ENCODE measurements around the gene ACTR6. TPM values are rescaled to one million over a fixed set of nuclear protein-coding genes. Genes with fewer than 3 reads are reported as not detected.
A peak's percentile ranks its signal among the peaks of the same experiment; 100 is the strongest.

Gene ACTR6
- 10 to 100 TPM in 4 of 6 donors, 1 to 10 TPM in 2; 3.6 to 27.7 (median 16.3) TPM for total RNA-seq

DNA sequence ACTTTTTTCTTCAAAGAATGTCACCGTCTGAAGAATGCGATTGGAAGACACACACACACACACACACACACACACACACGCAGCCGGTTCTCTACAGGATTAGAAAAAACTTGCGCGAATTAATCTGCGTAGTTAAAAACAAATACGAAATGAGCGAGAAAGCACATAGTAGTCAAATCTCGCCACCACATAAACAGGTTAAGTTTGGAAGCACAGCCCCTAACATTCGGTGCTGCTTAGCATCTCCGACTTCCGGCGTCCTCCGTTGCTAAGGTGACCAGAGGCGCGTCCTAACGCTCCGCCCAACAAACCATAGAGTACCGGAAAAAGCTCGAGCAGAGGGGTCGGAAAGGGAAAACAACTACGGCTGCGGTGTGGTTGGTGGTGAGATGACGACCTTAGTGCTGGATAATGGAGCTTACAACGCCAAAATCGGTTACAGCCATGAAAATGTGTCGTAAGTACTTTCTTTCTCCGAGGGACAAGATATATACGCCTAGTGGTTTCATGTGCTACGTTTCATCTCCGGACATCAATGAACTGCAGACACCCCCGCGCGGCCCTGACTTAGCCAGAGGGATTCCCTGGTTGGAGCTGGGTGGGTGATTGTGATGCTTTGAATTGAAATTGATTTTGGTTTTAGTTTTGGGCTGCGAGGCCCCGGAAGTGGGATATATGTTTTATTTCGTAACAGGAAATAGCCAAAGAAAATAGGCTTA lies at the start of gene ACTR6:
TSS of gene ACTR6 (plus strand) at position 353 of the 719 bp plus-strand sequence. CDS start at position 390, 37 bp downstream.
- TF ChIP-seq EP300 (IDR thresholded peaks at IDR 0.05) = no peak
- TF ChIP-seq POLR2A (IDR thresholded peaks at IDR 0.05) = peak in 3 of 4 donors; percentile 30 to 69 (median 50)
- TF ChIP-seq, protein P1, sequence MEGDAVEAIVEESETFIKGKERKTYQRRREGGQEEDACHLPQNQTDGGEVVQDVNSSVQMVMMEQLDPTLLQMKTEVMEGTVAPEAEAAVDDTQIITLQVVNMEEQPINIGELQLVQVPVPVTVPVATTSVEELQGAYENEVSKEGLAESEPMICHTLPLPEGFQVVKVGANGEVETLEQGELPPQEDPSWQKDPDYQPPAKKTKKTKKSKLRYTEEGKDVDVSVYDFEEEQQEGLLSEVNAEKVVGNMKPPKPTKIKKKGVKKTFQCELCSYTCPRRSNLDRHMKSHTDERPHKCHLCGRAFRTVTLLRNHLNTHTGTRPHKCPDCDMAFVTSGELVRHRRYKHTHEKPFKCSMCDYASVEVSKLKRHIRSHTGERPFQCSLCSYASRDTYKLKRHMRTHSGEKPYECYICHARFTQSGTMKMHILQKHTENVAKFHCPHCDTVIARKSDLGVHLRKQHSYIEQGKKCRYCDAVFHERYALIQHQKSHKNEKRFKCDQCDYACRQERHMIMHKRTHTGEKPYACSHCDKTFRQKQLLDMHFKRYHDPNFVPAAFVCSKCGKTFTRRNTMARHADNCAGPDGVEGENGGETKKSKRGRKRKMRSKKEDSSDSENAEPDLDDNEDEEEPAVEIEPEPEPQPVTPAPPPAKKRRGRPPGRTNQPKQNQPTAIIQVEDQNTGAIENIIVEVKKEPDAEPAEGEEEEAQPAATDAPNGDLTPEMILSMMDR (IDR thresholded peaks at IDR 0.05) = peak in 3 of 6 experiments; percentile 4 to 16 (median 10)
- TF ChIP-seq POLR2AphosphoS5 (IDR thresholded peaks at IDR 0.05) = peak; percentile 75 to 76
- DNase-seq (peak; percentile 41 to 97), ATAC-seq (ENCODE audit: low FRiP score in 2 of 2) (peak; percentile 97 to 99)
- Histone ChIP-seq H3K27ac (peak within 1 kb of the TSS; percentile 59 to 85 (median 77)), H3K27me3 (no peaks in the 10 kb centered on the region), H3K4me1 (peaks cover 15 to 31% (median 20%) of the 10 kb centered on the region in 4 donors), H3K36me3 (no peaks in the 10 kb centered on the region), H3K9me3 (no peaks in the 10 kb centered on the region), H3K4me3 (peak within 1 kb of the TSS; percentile 58 to 86 (median 73))
- WGBS, 2 donors = 0% methylated on average over 38 of the region's 38 CpGs

DNA sequence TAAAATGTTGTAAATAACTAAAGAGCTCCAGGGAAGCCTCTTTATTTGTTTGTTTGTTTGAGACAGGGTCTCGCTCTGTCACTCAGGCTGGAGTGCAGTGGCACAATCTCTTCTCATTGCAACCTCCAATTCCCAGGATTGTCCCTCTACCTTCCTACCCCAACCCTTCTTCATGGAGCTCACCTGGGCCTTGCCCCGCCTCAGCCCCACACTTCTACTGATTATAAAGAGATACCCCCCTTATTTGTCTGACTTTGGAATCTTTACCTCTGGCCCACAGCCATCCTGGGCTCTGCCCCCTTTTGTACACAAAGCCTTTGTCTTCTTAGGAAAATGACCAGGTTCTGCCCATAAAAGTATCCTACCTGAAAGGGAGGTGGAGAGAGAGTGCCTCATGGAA lies 48.8 kb upstream of the ACTR6 start:
- TF ChIP-seq POLR2AphosphoS5 (IDR thresholded peaks at IDR 0.05) (no peak), EP300 (IDR thresholded peaks at IDR 0.05) (no peak), POLR2A (IDR thresholded peaks at IDR 0.05) (no peak)
- TF ChIP-seq, protein P1 (IDR thresholded peaks at IDR 0.05) = no peak
- Histone ChIP-seq H3K27ac (no peak overlapping the region), H3K27me3 (no peaks in the 10 kb centered on the region), H3K9me3 (no peaks in the 10 kb centered on the region), H3K4me1 (peaks cover 0 to 5% (median 0%) of the 10 kb centered on the region in 4 donors), H3K36me3 (no peaks in the 10 kb centered on the region), H3K4me3 (no peak overlapping the region)
- WGBS, 2 donors = 98% methylated on average over 2 of the region's 2 CpGs
- ATAC-seq (ENCODE audit: low FRiP score in 2 of 2) (no peak), DNase-seq (no peak)

DNA sequence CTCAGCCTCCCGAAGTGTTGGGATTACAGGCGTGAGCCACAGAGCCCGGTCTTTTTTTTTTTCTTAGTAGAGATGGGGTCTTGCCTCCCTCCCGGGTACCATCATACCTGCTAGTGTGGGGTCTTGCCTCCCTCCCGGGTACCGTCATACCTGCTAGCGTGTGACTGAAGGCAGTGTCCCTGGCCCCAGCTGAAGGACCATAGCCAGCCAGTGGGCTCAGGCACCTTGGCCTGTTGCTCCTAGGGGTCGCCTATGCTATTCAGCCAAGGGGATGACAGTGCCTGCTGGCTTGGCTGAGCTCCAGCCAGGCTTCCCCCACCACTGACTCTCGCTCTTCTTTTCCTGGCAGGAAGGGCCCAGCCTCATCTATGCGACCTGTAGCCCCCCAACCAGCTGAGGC lies 47.5 kb upstream of the ACTR6 start:
- Histone ChIP-seq H3K9me3 (no peaks in the 10 kb centered on the region), H3K27me3 (no peaks in the 10 kb centered on the region), H3K27ac (no peak overlapping the region), H3K4me1 (peaks cover 0 to 5% (median 0%) of the 10 kb centered on the region in 4 donors), H3K36me3 (no peaks in the 10 kb centered on the region), H3K4me3 (no peak overlapping the region)
- 95 to 96% methylated on average over 9 to 10 of the region's 10 CpGs for WGBS, 2 donors
- TF ChIP-seq POLR2AphosphoS5 (IDR thresholded peaks at IDR 0.05) (no peak), POLR2A (IDR thresholded peaks at IDR 0.05) (no peak), EP300 (IDR thresholded peaks at IDR 0.05) (no peak)
- TF ChIP-seq, protein P1 (IDR thresholded peaks at IDR 0.05) = no peak
- DNase-seq (no peak), ATAC-seq (ENCODE audit: low FRiP score in 2 of 2) (no peak)

DNA sequence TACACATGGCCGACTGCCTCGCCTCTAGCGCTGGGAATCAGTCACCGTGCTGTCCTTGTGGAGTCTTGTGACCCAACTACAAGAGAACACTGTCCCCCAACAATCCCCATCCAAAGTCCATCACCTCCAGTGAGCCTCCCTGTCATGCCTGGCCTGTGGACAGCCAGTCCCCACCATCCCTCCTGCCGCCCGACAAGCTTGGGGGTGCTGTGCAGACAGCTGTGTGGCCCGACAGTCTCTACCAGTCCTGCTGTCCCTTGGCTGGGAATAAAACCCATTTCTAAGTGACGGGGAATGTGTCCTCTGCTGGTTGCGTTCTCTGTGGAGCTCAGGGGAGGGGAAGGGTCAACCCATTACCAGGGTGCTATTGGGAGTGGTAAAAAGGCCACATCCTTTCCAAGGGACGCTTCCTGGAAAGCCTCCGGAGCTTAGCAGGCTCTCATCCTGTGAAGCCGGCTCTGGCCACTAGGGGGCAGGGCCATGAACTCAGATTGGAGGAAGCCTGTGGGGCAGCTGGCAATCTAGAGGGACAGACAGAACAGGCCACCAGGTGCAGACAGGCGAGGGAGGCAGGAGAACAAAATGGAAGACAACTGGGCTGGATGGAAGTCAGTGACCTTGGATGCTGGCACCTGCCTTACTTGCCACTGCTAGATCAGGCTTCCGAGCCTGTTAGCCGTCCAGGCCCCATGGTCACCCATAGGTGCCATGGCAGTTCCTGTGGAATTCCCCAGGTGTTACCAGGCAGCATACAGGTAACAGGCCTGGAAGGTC lies 46.0 kb upstream of the ACTR6 start:
- ATAC-seq (ENCODE audit: low FRiP score in 2 of 2) (peak; percentile 61 to 76), DNase-seq (peak in 1 of 2 donors; percentile 83)
- Histone ChIP-seq H3K27ac (no peak overlapping the region), H3K4me3 (no peak overlapping the region), H3K36me3 (no peaks in the 10 kb centered on the region), H3K27me3 (no peaks in the 10 kb centered on the region), H3K4me1 (peaks cover 0 to 5% (median 0%) of the 10 kb centered on the region in 4 donors), H3K9me3 (no peaks in the 10 kb centered on the region)
- TF ChIP-seq, protein P1 (IDR thresholded peaks at IDR 0.05) = peak; percentile 65 to 87 (median 80)
- no peak for TF ChIP-seq EP300 (IDR thresholded peaks at IDR 0.05)
- 67 to 85% methylated on average over 11 to 14 of the region's 15 CpGs for WGBS, 2 donors
